Heart right ventricle (tissue), 16 donors: ENCODE data around the gene JAKMIP3. TPM values are rescaled to one million over a fixed set of nuclear protein-coding genes. Genes with fewer than 3 reads are reported as not detected.

Source experiments
- ATAC-seq, 8 donors: fragments of 200-7000 bp; cut with Tn5 transposase; one replicate each; pipeline ENCODE4 v1.9.1; 2020; ENCODE audit warnings: mild to moderate bottlenecking in 8 of 8, moderate library complexity in 8 of 8, moderate number of reproducible peaks in 1 of 8
- DNase-seq, 2 donors: peaks; one replicate each; pipeline ENCODE4 v3.0.0-alpha.2; 2020
- H3K27ac ChIP-seq, 10 donors: fragments of 200-600 bp; sonication (generic) in 2 of 10; one replicate each; pipeline versions ENCODE4 v1.5.0 to v1.8.0; 2020 to 2022; ENCODE audit warnings: mild to moderate bottlenecking in 3 of 10
- H3K27me3 ChIP-seq, 7 donors: fragments of 200-600 bp; one replicate each; pipeline ENCODE4 v1.8.0; 2021 to 2022; ENCODE audit warnings: mild to moderate bottlenecking in 2 of 7
- H3K36me3 ChIP-seq, 9 donors: fragments of 200-600 bp; sonication (generic) in 1 of 9; one replicate each; pipeline versions ENCODE4 v1.5.0 to v1.8.0; 2020 to 2022; ENCODE audit warnings: mild to moderate bottlenecking in 2 of 9
- H3K4me1 ChIP-seq, 9 donors: fragments of 200-600 bp; sonication (generic) in 1 of 9; one replicate each; pipeline versions ENCODE4 v1.5.0 to v1.8.0; 2020 to 2022; ENCODE audit warnings: mild to moderate bottlenecking in 4 of 9
- H3K4me3 ChIP-seq, 10 donors: fragments of 200-600 bp; sonication (generic) in 2 of 10; one replicate each; pipeline versions ENCODE4 v1.5.0 to v1.8.0; 2020 to 2022; ENCODE audit warnings: mild to moderate bottlenecking in 7 of 10, moderate library complexity in 2 of 10
- H3K9me3 ChIP-seq, 11 donors: fragments of 200-600 bp in 10 of 11; sonication (generic) in 2 of 11; one replicate each; pipeline versions ENCODE4 v1.5.0 to v1.8.0; 2013 to 2022; ENCODE audit warnings: mild to moderate bottlenecking in 2 of 11, control low read depth in 1 of 11, moderate library complexity in 1 of 11
- WGBS, 2 donors: extraction: QIAGEN DNeasy Blood & Tissue Kit; methylation state at CpG; one replicate each; pipeline ENCODE4 v1.1.7; 2013; ENCODE audit warnings: inconsistent platforms in 1 of 2; 5-methylcytosine and 5-hydroxymethylcytosine counted together
- intact Hi-C, 10 donors: fragments of 100-400 bp; cut with DNase I; formaldehyde crosslinking; loops; one replicate each; pipeline versions ENCODE4 v1.11.1 to v1.14.2; 2022
- long read RNA-seq, 3 donors: library from polyadenylated mRNA; unstranded; transcript quantifications; one replicate each; pipeline ENCODE4 v2.0.0, GENCODE V29; 2020 to 2021
- polyA plus RNA-seq, 2 donors: library from polyadenylated mRNA; stranded (reverse); fragments of 200-250 nt; gene quantifications; one replicate each; pipeline ENCODE4 v1.2.3, GENCODE V29; 2013
- total RNA-seq, 10 donors: library from RNA; stranded (reverse); fragmentation: NEBNext Ultra II Directional in 3 of 10; extraction: Animal tissue kit (Norgen Biotek cat#: 25700) in 3 of 10; gene quantifications; one replicate each; pipeline versions ENCODE4 v1.2.1 to v1.2.4, GENCODE V29; 2021 to 2023
- TF ChIP-seq, protein P1 (sequence below), 9 donors: fragments of 200-600 bp; sonication (generic) in 2 of 9; IDR thresholded peaks; one replicate each; pipeline versions ENCODE4 v1.5.0 to v1.8.0; 2021 to 2022; ENCODE audit warnings: antibody characterized with exemption in 9 of 9, mild to moderate bottlenecking in 5 of 9, moderate library complexity in 1 of 9
- donor health status: Arrhythmogenic right ventricular cardiomyopathy.
- donor health status: ischemic (EF 13 %, LVEDD 7.1; RV severe dilation, severe dysfunction).
- donor health status: healthy with polysubstance abuse.
- donor health status: DM: no; HTN: yes; CAD: no.
- donor health status: DM: no; HTN: no; CAD: no.
- donor health status: ischemic (EF 25% LVEDD 6.9; RV normal size, moderate dysfunction).
- donor health status: ischemic (EF 25% LVEDD 5.7; RV mildly dilated, moderate dysfunction).
- donor health status: healthy.
- donor health status: DM: yes; HTN: yes; CAD: no.
- donor health status: Ischemic cardiomyopathy.
- donor health status: ischemic (EF 35%, LVEDD 5.7; RV mildly dilated, moderate dysfunction).
- donor health status: nonischemic (EF 11% LVEDD 7.7; RV severe dilation, severe dysfunction).
- donor health status: DM: yes; HTN: yes; CAD: no.
- donor health status: PGD.
- donor health status: ischemic (EF 29% LVEDD 5.4; RV normal size, mild dysfunction).
- donor health status: nonischemic (EF 23%, LVEDD 6.1; RV moderate dilation, normal function).

JAKMIP3 gene
- total RNA-seq = 1 to 10 TPM; 1.0 to 2.5 (median 1.8) TPM
- polyA plus RNA-seq = 1 to 10 TPM in 1 of 2 donors, under 1 TPM in 1; 0.04 to 2.7 TPM
- long read RNA-seq, donor 1, partial matches to known transcripts = 0 of 1 reads
- long read RNA-seq, donor 1, other reads (novel, unspliced or antisense) = 1 of 1 reads
- long read RNA-seq, donor 2 = 0 reads
- long read RNA-seq, donor 3, partial matches to known transcripts = 0 of 1 reads
- long read RNA-seq, donor 3, other reads (novel, unspliced or antisense) = 1 of 1 reads

- WGBS, 2 donors = 3 to 4% methylated on average over 35 of the region's 35 CpGs
- DNase-seq (peak in 1 of 2 donors; percentile 50), ATAC-seq (peak; percentile 64 to 82 (median 74))
- no peaks in the 10 kb centered on the region for H3K27me3 ChIP-seq
- peak within 1 kb of the TSS; percentile 28 to 62 (median 54) for H3K4me3 ChIP-seq
- no peaks in the 10 kb centered on the region for H3K36me3 ChIP-seq
- TF ChIP-seq, protein P1, sequence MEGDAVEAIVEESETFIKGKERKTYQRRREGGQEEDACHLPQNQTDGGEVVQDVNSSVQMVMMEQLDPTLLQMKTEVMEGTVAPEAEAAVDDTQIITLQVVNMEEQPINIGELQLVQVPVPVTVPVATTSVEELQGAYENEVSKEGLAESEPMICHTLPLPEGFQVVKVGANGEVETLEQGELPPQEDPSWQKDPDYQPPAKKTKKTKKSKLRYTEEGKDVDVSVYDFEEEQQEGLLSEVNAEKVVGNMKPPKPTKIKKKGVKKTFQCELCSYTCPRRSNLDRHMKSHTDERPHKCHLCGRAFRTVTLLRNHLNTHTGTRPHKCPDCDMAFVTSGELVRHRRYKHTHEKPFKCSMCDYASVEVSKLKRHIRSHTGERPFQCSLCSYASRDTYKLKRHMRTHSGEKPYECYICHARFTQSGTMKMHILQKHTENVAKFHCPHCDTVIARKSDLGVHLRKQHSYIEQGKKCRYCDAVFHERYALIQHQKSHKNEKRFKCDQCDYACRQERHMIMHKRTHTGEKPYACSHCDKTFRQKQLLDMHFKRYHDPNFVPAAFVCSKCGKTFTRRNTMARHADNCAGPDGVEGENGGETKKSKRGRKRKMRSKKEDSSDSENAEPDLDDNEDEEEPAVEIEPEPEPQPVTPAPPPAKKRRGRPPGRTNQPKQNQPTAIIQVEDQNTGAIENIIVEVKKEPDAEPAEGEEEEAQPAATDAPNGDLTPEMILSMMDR (IDR thresholded peaks at IDR 0.05) = no peak
- intact Hi-C loops = no loop called here
- H3K4me1 ChIP-seq = peaks cover 0 to 27% (median 12%) of the 10 kb centered on the region in 9 donors
- no peaks in the 10 kb centered on the region for H3K9me3 ChIP-seq
- H3K27ac ChIP-seq = peak within 1 kb of the TSS; percentile 44 to 82 (median 64)
These were observed at the start of gene JAKMIP3 for GRCh38 chr10:132065491-132066105. Gene JAKMIP3 (plus strand): TSS chr10:132065946. CDS start chr10:132104809, 38,863 bp downstream.

DNA sequence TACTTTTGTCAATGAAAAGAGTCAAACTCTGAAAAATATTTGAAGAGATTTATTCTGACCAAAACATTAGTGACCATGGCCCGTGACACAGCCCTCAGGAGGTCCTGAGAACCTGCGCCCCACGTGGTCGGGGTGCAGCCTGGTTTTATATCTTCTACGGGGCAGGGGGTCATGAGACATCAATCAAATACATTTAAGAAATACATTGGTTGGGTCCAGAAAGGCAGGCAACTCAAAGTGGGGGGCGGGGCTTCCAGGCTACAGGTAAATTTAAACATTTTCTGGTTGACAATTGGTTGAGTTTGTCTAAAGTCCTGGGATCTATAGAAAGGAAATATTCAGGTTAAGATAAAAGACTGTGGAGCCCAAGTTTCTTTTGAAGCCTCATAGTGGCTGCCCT lies 49.2 kb upstream of the JAKMIP3 start:
- 82 to 83% methylated on average over 6 of the region's 6 CpGs for WGBS, 2 donors
- ATAC-seq = no peak

DNA sequence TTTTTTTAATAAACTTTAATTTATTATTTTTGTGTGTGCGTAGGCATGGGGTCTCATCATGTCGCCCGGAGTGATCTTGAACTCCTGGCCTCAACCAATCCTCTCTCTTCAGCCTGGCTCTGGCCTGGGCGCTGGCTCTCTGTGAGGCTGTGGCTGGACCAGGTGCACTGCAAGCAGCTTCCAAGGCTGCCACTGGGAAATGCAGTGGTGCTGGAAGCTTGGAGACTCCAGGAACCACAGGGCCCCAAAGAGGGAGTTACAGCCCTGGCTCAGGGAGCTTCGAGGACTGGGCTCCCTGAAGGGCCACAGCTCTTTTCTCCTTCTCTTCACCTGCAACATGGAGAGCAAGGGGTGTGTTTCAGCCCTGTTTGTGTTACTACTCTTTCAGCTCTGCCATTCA lies 47.3 kb upstream of the JAKMIP3 start:
- Histone ChIP-seq H3K4me1 (peaks cover 0 to 17% (median 4%) of the 10 kb centered on the region in 9 donors), H3K4me3 (no peak overlapping the region), H3K9me3 (no peaks in the 10 kb centered on the region), H3K36me3 (no peaks in the 10 kb centered on the region), H3K27ac (no peak overlapping the region), H3K27me3 (peaks cover 0 to 3% (median under 1%) of the 10 kb centered on the region in 7 donors)
- TF ChIP-seq, protein P1 (IDR thresholded peaks at IDR 0.05) = no peak
- DNase-seq (no peak), ATAC-seq (no peak)
- WGBS, 2 donors = 74 to 97% methylated on average over 5 of the region's 5 CpGs
- intact Hi-C loops = no loop called here

More for the DNA sequence above, 49.2 kb upstream of the JAKMIP3 start:
- Histone ChIP-seq H3K4me1 (peaks cover 0 to 24% (median 0%) of the 10 kb centered on the region in 9 donors), H3K27ac (no peak overlapping the region), H3K4me3 (no peak overlapping the region), H3K27me3 (no peaks in the 10 kb centered on the region), H3K36me3 (no peaks in the 10 kb centered on the region), H3K9me3 (no peaks in the 10 kb centered on the region)
- intact Hi-C loops = no loop called here
- TF ChIP-seq, protein P1 (IDR thresholded peaks at IDR 0.05) = no peak
- no peak for DNase-seq

DNA sequence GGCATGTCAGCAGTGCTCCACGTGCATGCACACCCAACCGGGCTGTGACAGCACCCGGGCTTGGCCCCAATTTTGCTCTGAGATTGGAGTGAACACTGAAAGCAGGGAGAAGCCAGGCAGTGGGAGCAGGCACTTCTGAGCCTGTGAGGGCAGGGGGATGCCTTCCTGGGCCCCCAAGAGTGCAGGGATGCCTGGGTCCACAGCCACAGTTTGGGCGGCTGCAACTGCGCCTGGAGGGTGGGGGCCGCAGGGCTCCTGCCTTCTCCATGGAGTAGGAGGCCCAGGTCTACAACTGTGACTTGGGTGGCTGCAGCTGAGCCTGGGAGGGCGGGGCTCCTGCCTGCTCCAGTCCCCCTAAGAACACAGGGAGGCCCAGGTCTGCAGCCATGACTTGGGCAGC lies 46.4 kb upstream of the JAKMIP3 start:
- intact Hi-C loops = no loop called here
- no peak overlapping the region for H3K27ac ChIP-seq
- H3K4me1 ChIP-seq = peaks cover 0 to 15% (median 8%) of the 10 kb centered on the region in 9 donors
- TF ChIP-seq, protein P1 (IDR thresholded peaks at IDR 0.05) = no peak
- ATAC-seq = no peak
- no peaks in the 10 kb centered on the region for H3K36me3 ChIP-seq
- no peaks in the 10 kb centered on the region for H3K9me3 ChIP-seq
- H3K4me3 ChIP-seq = no peak overlapping the region
- DNase-seq = no peak
- WGBS, 2 donors = 82 to 94% methylated on average over 7 of the region's 7 CpGs
- H3K27me3 ChIP-seq = peaks cover 0 to 12% (median 8%) of the 10 kb centered on the region in 7 donors
